ENCODE data around the gene DAPK1. TPM values are rescaled to one million over a fixed set of nuclear protein-coding genes. Genes with fewer than 3 reads are reported as not detected.

DAPK1 gene
- polyA plus RNA-seq, 1 of the 3 experiments (the other 2 are of a cell fraction): 0.61 TPM

GRCh38 chr9:87521834-87522233 is 24.2 kb downstream of the DAPK1 start (continued):
- TF ChIP-seq CTCF (IDR thresholded peaks at IDR 0.05): no peak
- TF ChIP-seq POLR2AphosphoS5 (IDR thresholded peaks at IDR 0.05; ENCODE audit: low read depth, low read length): no peak
- TF ChIP-seq REST (IDR thresholded peaks at IDR 0.05; ENCODE audit: low read depth, low read length): no peak

- Histone ChIP-seq H3K9me2 (no peaks in the 10 kb centered on the region), H3K4me2 (no peak overlapping the region), H3K27ac (ENCODE audit: low read depth in 2 of 2, low read length in 1 of 2) (no peak overlapping the region), H2AFZ (ENCODE audit: low read depth) (no peak overlapping the region), H3K36me3 (replicated peaks in 1 of 2; ENCODE audit: control insufficient read depth in 1 of 2, insufficient read depth in 2 of 2, low read length in 1 of 2) (no peaks in the 10 kb centered on the region), H3K4me1 (ENCODE audit: control insufficient read depth in 1 of 2, insufficient read depth in 2 of 2, low read depth in 1 of 2, low read length in 1 of 2) (peaks cover 0 to 8% of the 10 kb centered on the region in 2 experiments; a peak in 2 of 4 replicates), H3K9ac (no peak overlapping the region), H3K79me2 (ENCODE audit: insufficient read depth) (no peaks in the 10 kb centered on the region), H3K9me3 (no peaks in the 10 kb centered on the region), H4K20me1 (ENCODE audit: insufficient read depth) (no peaks in the 10 kb centered on the region), H3F3A (replicated peaks; ENCODE audit: insufficient read depth) (no peaks in the 10 kb centered on the region), H3K4me3 (ENCODE audit: low read depth in 2 of 2, low read length in 1 of 2) (no peak overlapping the region), H3K27me3 (ENCODE audit: insufficient read depth) (no peaks in the 10 kb centered on the region)
- TF ChIP-seq GATA2 (CRISPR knock-in tag; IDR thresholded peaks at IDR 0.05) (no peak), FOXJ3 (CRISPR knock-in tag; IDR thresholded peaks at IDR 0.05) (no peak), IRF3 (IDR thresholded peaks at IDR 0.05; ENCODE audit: low read depth, low read length) (no peak), EP300 (IDR thresholded peaks at IDR 0.05; ENCODE audit: borderline replicate concordance in 1 of 2, low read depth in 1 of 2, low read length in 1 of 2) (no peak), RAD21 (IDR thresholded peaks at IDR 0.05; ENCODE audit: low read length) (no peak), SMC3 (IDR thresholded peaks at IDR 0.05; ENCODE audit: low read depth, low read length) (no peak), NFIC (IDR thresholded peaks at IDR 0.05; ENCODE audit: borderline replicate concordance) (no peak)
- POLR2A ChIA-PET: no interaction called here
- DNase-seq: no peak
- WGBS (ENCODE audit: low lambda C conversion rate): 67% methylated on average over 4 of the region's 5 CpGs
- CTCF ChIA-PET: no interaction called here
Measured at GRCh38 chr9:87524061-87524460, 26.4 kb downstream of the DAPK1 start.

Measured in SK-N-SH (cell line).